Measurements from ENCODE around the gene GUCA2B. TPM values are rescaled to one million over a fixed set of nuclear protein-coding genes. Genes with fewer than 3 reads are reported as not detected.

Gene GUCA2B
- total and polyA plus RNA-seq, 2 of the 4 experiments (the other 2 are of a cell fraction): not detected

DNA sequence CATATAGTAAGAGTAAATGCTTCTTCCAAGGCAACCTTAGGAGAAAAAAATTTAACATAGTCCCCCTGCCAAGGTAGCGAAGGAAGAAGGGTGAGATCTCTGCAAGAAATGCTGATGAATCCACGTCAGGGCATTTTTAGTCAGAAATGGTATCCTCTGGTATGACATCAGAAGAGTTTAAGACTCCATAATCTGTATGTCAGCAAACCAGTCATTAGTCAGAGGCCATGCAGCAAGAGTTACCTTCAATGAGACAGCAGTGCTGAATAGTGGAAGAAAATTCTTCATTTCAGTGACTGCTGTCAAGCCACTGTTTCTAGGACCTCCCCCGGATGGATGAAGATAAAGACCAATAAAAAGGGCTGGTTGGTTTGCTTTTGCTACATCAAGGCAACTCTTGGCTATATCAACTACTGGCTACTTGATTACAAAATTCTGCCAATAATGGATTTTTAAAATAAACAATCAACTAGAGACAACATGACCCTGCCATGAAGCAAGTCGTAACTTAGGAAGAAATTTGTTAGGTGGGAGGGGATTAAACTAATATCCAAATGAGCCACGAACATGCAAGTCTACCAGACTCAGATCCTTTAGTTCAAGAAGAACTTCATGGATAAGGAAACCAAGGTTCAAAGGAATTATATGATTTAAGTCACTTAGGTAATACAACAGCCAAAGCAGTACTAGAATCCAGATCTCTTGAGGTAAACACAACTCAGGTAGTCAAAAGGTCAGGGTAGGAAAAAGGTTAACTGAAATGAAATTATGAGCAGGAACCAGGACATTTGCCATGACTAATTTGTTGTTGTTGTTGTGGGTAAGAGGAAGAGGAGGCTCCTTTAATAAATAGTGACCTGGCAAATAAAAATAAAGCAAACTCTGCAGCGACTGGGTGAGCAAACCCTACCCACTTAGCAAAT is 37.0 kb downstream of the GUCA2B start:
- no peak overlapping the region for H4K91ac ChIP-seq (ENCODE audit: insufficient read depth, low read depth, low read length)
- no peaks in the 10 kb centered on the region for H3K27me3 ChIP-seq (ENCODE audit: control insufficient read depth, insufficient read depth, low read length)
- intact Hi-C loops (cut with micrococcal nuclease): loop anchor here (5.0 kb wide), 1 partner anchor 142 kb away; no protein-coding TSS in a partner anchor
- no peak overlapping the region for H3K4ac ChIP-seq (ENCODE audit: low read depth, low read length)
- no peak overlapping the region for H2AK9ac ChIP-seq (replicated peaks; ENCODE audit: low read depth, low read length, poor library complexity)
- no peak overlapping the region for H4K8ac ChIP-seq (ENCODE audit: low read depth in 2 of 2, low read length in 2 of 2)
- no peak overlapping the region for H2BK120ac ChIP-seq (ENCODE audit: low read depth, low read length)
- no peak overlapping the region for H3K14ac ChIP-seq (replicated peaks; ENCODE audit: low read depth, low read length)
- H3K27ac ChIP-seq (ENCODE audit: insufficient read depth, low read length): no peak overlapping the region
- TF ChIP-seq CHD1 (IDR thresholded peaks at IDR 0.05; ENCODE audit: low read depth, low read length) (no peak), MAZ (IDR thresholded peaks at IDR 0.05; ENCODE audit: borderline replicate concordance, low read depth, low read length) (no peak), POLR2A (IDR thresholded peaks at IDR 0.05; ENCODE audit: low read depth, low read length) (no peak), MXI1 (IDR thresholded peaks at IDR 0.05; ENCODE audit: borderline replicate concordance, low read depth, low read length) (no peak), BHLHE40 (IDR thresholded peaks at IDR 0.05; ENCODE audit: low read depth, low read length) (no peak), CEBPB (IDR thresholded peaks at IDR 0.05; ENCODE audit: low read depth, low read length) (no peak), RCOR1 (IDR thresholded peaks at IDR 0.05; ENCODE audit: insufficient replicate concordance, low read length) (no peak), MAFK (IDR thresholded peaks at IDR 0.05; ENCODE audit: low read depth, low read length) (no peak), FOS (IDR thresholded peaks at IDR 0.05; ENCODE audit: low read depth, low read length) (no peak), RFX5 (IDR thresholded peaks at IDR 0.05; ENCODE audit: low read depth, low read length) (no peak), NFE2L2 (IDR thresholded peaks at IDR 0.05; ENCODE audit: low read depth, low read length) (no peak), SMC3 (IDR thresholded peaks at IDR 0.05; ENCODE audit: low read depth, low read length) (no peak), RAD21 (IDR thresholded peaks at IDR 0.05; ENCODE audit: low read length) (no peak)
- TF ChIP-seq, protein P1, sequence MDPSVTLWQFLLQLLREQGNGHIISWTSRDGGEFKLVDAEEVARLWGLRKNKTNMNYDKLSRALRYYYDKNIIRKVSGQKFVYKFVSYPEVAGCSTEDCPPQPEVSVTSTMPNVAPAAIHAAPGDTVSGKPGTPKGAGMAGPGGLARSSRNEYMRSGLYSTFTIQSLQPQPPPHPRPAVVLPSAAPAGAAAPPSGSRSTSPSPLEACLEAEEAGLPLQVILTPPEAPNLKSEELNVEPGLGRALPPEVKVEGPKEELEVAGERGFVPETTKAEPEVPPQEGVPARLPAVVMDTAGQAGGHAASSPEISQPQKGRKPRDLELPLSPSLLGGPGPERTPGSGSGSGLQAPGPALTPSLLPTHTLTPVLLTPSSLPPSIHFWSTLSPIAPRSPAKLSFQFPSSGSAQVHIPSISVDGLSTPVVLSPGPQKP (IDR thresholded peaks at IDR 0.05; ENCODE audit: borderline replicate concordance, low read depth, low read length): no peak
- TF ChIP-seq, protein P2, sequence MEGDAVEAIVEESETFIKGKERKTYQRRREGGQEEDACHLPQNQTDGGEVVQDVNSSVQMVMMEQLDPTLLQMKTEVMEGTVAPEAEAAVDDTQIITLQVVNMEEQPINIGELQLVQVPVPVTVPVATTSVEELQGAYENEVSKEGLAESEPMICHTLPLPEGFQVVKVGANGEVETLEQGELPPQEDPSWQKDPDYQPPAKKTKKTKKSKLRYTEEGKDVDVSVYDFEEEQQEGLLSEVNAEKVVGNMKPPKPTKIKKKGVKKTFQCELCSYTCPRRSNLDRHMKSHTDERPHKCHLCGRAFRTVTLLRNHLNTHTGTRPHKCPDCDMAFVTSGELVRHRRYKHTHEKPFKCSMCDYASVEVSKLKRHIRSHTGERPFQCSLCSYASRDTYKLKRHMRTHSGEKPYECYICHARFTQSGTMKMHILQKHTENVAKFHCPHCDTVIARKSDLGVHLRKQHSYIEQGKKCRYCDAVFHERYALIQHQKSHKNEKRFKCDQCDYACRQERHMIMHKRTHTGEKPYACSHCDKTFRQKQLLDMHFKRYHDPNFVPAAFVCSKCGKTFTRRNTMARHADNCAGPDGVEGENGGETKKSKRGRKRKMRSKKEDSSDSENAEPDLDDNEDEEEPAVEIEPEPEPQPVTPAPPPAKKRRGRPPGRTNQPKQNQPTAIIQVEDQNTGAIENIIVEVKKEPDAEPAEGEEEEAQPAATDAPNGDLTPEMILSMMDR (conservative IDR thresholded peaks at IDR 0.05; ENCODE audit: low read depth, low read length): no peak
- no peak overlapping the region for H2AK5ac ChIP-seq (ENCODE audit: low read depth, low read length)
- ChIA-PET CTCF (no interaction called here), POLR2A (ENCODE audit: unreplicated experiment) (no interaction called here)
- ATAC-seq (ENCODE audit: low read depth) (no peak), DNase-seq (peak; percentile 39)
- H2BK5ac ChIP-seq (ENCODE audit: low read depth, low read length, poor library complexity, severe bottlenecking): no peak overlapping the region
- no peak overlapping the region for H4K5ac ChIP-seq (ENCODE audit: low read depth, low read length)
- no peak overlapping the region for H3K23ac ChIP-seq (ENCODE audit: low read depth, low read length)
- no peak overlapping the region for H3K4me3 ChIP-seq (ENCODE audit: insufficient read depth, low read depth, low read length)
- H3K36me3 ChIP-seq (ENCODE audit: control insufficient read depth, insufficient read depth, low read length): peaks cover 9% of the 10 kb centered on the region
- no peak overlapping the region for H3K18ac ChIP-seq (ENCODE audit: low read depth, low read length)
- H2AFZ ChIP-seq (replicated peaks; ENCODE audit: low read length, poor library complexity): no peak overlapping the region
- H3K56ac ChIP-seq (ENCODE audit: extremely low read depth, insufficient read depth, low read length): no peak overlapping the region
- no peaks in the 10 kb centered on the region for H3K4me1 ChIP-seq (ENCODE audit: control insufficient read depth, insufficient read depth, low read length)
- no peaks in the 10 kb centered on the region; the same call in 1 of the 2 replicates for H4K20me1 ChIP-seq (ENCODE audit: insufficient read depth, low read length)
- BruUV-seq (replicated peaks): no TSS peak
- peaks cover 3 to 5% of the 10 kb centered on the region in 2 experiments; a peak in 3 of 4 replicates for H3K79me1 ChIP-seq (ENCODE audit: low read depth in 1 of 2, low read length in 2 of 2)
- H3K9me1 ChIP-seq (ENCODE audit: insufficient read depth, low read length): peaks cover 3% of the 10 kb centered on the region; the same call in 1 of the 2 replicates
- WGBS, 2 experiments (ENCODE audit: extremely low coverage in 2 of 2, insufficient read length in 1 of 2): 80% methylated on average over 1 of the region's 6 CpGs; no CpG with 5 or more reads in 1 of the 2 experiments
- dilution Hi-C loops (cut with HindIII; ENCODE audit: low sequenced_read_pairs, unreplicated experiment): no loop called here
- H2BK15ac ChIP-seq (ENCODE audit: low read depth, low read length): no peak overlapping the region
- no peak overlapping the region for H2BK20ac ChIP-seq (ENCODE audit: low read depth, low read length)
- in situ Hi-C loops (cut with MboI; ENCODE audit: low sequenced_read_pairs): no loop called here
- no peak overlapping the region for H3K9ac ChIP-seq (ENCODE audit: low read depth, low read length)
- no peaks in the 10 kb centered on the region for H3K9me3 ChIP-seq (ENCODE audit: control insufficient read depth, insufficient read depth, low read length)
- H3K4me2 ChIP-seq (ENCODE audit: low read depth, low read length): no peak overlapping the region

Measured in IMR-90 (cell line).